IMR-90 (cell line): Measurements from ENCODE around the gene CAV2. TPM values are rescaled to one million over a fixed set of nuclear protein-coding genes. Genes with fewer than 3 reads are reported as not detected.

Source experiments
- ATAC-seq: fragments of 200-7000 bp; cut with Tn5 transposase; 2 replicates; pipeline ENCODE4 v1.9.1; 2020; ENCODE audit warnings: low read depth, mild to moderate bottlenecking, moderate library complexity
- BruUV-seq: library from RNA; stranded (reverse); fragments of 400-500 nt; replicated peaks from 2 replicates; lab custom pipeline; 2021; lab: Mats Ljungman, UMichigan
- CTCF ChIA-PET: fragments of 300-600 bp; formaldehyde crosslinking; extraction: SDS; loops from one replicate; lab custom pipeline; 2021; ENCODE audit warnings: antibody characterized with exemption; lab: Yijun Ruan, JAX
- POLR2A ChIA-PET: fragments of 300-600 bp; sonication (Branson Sonifier 250); formaldehyde crosslinking; loops from one replicate; lab custom pipeline; 2022; ENCODE audit warnings: antibody characterized with exemption; ENCODE audit not compliant: unreplicated experiment; lab: Charles Lee
- DNase-seq: peaks from one replicate; pipeline ENCODE4 v3.0.0; 2013
- H2AFZ ChIP-seq: replicated peaks from 2 replicates; pipeline ENCODE3; 2013; ENCODE audit warnings: low read length, mild to moderate bottlenecking; ENCODE audit not compliant: poor library complexity
- H2AK5ac ChIP-seq: 2 replicates; pipeline ENCODE4 v1.6.1; 2013; ENCODE audit warnings: low read depth, low read length, inconsistent platforms
- H2AK9ac ChIP-seq: replicated peaks from 2 replicates; pipeline ENCODE3; 2013; ENCODE audit warnings: mild to moderate bottlenecking, low read depth, low read length, moderate library complexity; ENCODE audit not compliant: poor library complexity
- H2BK120ac ChIP-seq: 2 replicates; pipeline ENCODE4 v1.6.1; 2013; ENCODE audit warnings: low read depth, low read length, inconsistent platforms
- H2BK15ac ChIP-seq: 3 replicates; pipeline ENCODE4 v1.6.1; 2013; ENCODE audit warnings: low read depth, low read length, inconsistent platforms
- H2BK20ac ChIP-seq: 2 replicates; pipeline ENCODE4 v1.6.1; 2013; ENCODE audit warnings: low read depth, mild to moderate bottlenecking, inconsistent platforms, low read length, moderate library complexity
- H2BK5ac ChIP-seq: 2 replicates; pipeline ENCODE4 v1.6.1; 2013; ENCODE audit warnings: mild to moderate bottlenecking, low read depth, low read length, inconsistent platforms; ENCODE audit not compliant: poor library complexity, severe bottlenecking
- H3K14ac ChIP-seq: replicated peaks from 2 replicates; pipeline ENCODE4 v1.6.1; 2013; ENCODE audit warnings: low read depth, low read length, inconsistent platforms
- H3K18ac ChIP-seq: 2 replicates; pipeline ENCODE4 v1.6.1; 2013; ENCODE audit warnings: low read depth, low read length, control low read depth
- H3K23ac ChIP-seq: 2 replicates; pipeline ENCODE4 v1.6.1; 2013; ENCODE audit warnings: low read depth, low read length, inconsistent platforms
- H3K27ac ChIP-seq: 2 replicates; pipeline ENCODE4 v1.5.1; 2013; ENCODE audit warnings: mild to moderate bottlenecking, control low read depth, low read length; ENCODE audit not compliant: insufficient read depth
- H3K27me3 ChIP-seq: 2 replicates; pipeline ENCODE4 v1.6.1; 2013; ENCODE audit warnings: low read length; ENCODE audit not compliant: control insufficient read depth, insufficient read depth
- H3K36me3 ChIP-seq: 2 replicates; pipeline ENCODE4 v1.6.1; 2013; ENCODE audit warnings: low read length, mixed read lengths; ENCODE audit not compliant: control insufficient read depth, insufficient read depth
- H3K4ac ChIP-seq: 2 replicates; pipeline ENCODE4 v1.6.1; 2013; ENCODE audit warnings: low read depth, low read length, inconsistent platforms
- H3K4me1 ChIP-seq: 2 replicates; pipeline ENCODE4 v1.6.1; 2013; ENCODE audit warnings: low read length, mixed read lengths; ENCODE audit not compliant: control insufficient read depth, insufficient read depth
- H3K4me2 ChIP-seq: 2 replicates; pipeline ENCODE4 v1.6.1; 2013; ENCODE audit warnings: low read depth, mild to moderate bottlenecking, control low read depth, low read length, moderate library complexity
- H3K4me3 ChIP-seq: 2 replicates; pipeline ENCODE4 v1.5.1; 2013; ENCODE audit warnings: low read depth, mild to moderate bottlenecking, control low read depth, low read length, moderate library complexity; ENCODE audit not compliant: insufficient read depth
- H3K56ac ChIP-seq: 2 replicates; pipeline ENCODE4 v1.6.1; 2013; ENCODE audit warnings: low read length, inconsistent platforms; ENCODE audit not compliant: insufficient read depth; ENCODE audit errors: extremely low read depth
- H3K79me1 ChIP-seq, 2 experiments: 2 replicates each; pipeline ENCODE4 v1.6.1; 2013; ENCODE audit warnings: low read length in 2 of 2, inconsistent platforms in 1 of 2, low read depth in 1 of 2
- H3K9ac ChIP-seq: 2 replicates; pipeline ENCODE4 v1.6.1; 2013; ENCODE audit warnings: low read depth, low read length, control low read depth
- H3K9me1 ChIP-seq: 2 replicates; pipeline ENCODE4 v1.6.1; 2013; ENCODE audit warnings: low read length, inconsistent platforms; ENCODE audit not compliant: insufficient read depth
- H3K9me3 ChIP-seq: 2 replicates; pipeline ENCODE4 v1.6.1; 2013; ENCODE audit warnings: low read length; ENCODE audit not compliant: control insufficient read depth, insufficient read depth
- H4K20me1 ChIP-seq: 2 replicates; pipeline ENCODE4 v1.6.1; 2013; ENCODE audit warnings: low read length, inconsistent platforms; ENCODE audit not compliant: insufficient read depth
- H4K5ac ChIP-seq: 2 replicates; pipeline ENCODE4 v1.6.1; 2013; ENCODE audit warnings: mild to moderate bottlenecking, low read depth, low read length, control low read depth
- H4K8ac ChIP-seq, 2 experiments: 2 replicates each; pipeline ENCODE4 v1.6.1; 2013; ENCODE audit warnings: low read depth in 2 of 2, low read length in 2 of 2, control low read depth in 1 of 2, inconsistent platforms in 1 of 2
- H4K91ac ChIP-seq: 2 replicates; pipeline ENCODE4 v1.6.1; 2013; ENCODE audit warnings: low read depth, low read length, inconsistent platforms; ENCODE audit not compliant: insufficient read depth
- BHLHE40 ChIP-seq: fragments of 150-350 bp; IDR thresholded peaks from 2 replicates; pipeline ENCODE4 v1.6.1; 2016; ENCODE audit warnings: mild to moderate bottlenecking, low read depth, low read length
- ELK1 ChIP-seq: fragments of 150-350 bp; IDR thresholded peaks from 2 replicates; pipeline ENCODE4 v1.6.1; 2016; ENCODE audit warnings: low read depth, mild to moderate bottlenecking, low read length, moderate library complexity, borderline replicate concordance
- POLR2A ChIP-seq: IDR thresholded peaks from 2 replicates; pipeline ENCODE4 v1.6.1; 2012; ENCODE audit warnings: mild to moderate bottlenecking, low read depth, low read length
- WGBS, 2 experiments: methylation state at CpG; one replicate each; pipeline versions ENCODE4 v1.1.5 to v1.1.7; 2013; ENCODE audit warnings: missing lambda C conversion rate in 2 of 2; ENCODE audit not compliant: insufficient read length in 1 of 2; ENCODE audit errors: extremely low coverage in 2 of 2; 5-methylcytosine and 5-hydroxymethylcytosine counted together
- dilution Hi-C: fragments of 300-500 bp; cut with HindIII; formaldehyde crosslinking; loops from one replicate; pipeline ENCODE4 v1.14.3; 2018; ENCODE audit warnings: low sequenced_read_pairs; ENCODE audit not compliant: unreplicated experiment
- in situ Hi-C: fragments of 300-500 bp; cut with MboI; formaldehyde crosslinking; loops from 3 replicates; pipeline ENCODE4 v1.14.3; 2019; ENCODE audit warnings: low sequenced_read_pairs, inconsistent platforms, mixed read lengths
- intact Hi-C: fragments of 100-400 bp; cut with micrococcal nuclease; formaldehyde crosslinking; loops from 2 replicates; pipeline ENCODE4 v1.10.0; 2022
- polyA plus RNA-seq, 3 experiments: library from polyadenylated mRNA; depleted of rRNA; stranded (reverse); fragments of >200 nt; gene quantifications; 2 replicates each; pipeline ENCODE4 v1.2.3, GENCODE V29; 2012; ENCODE audit warnings: low replicate concordance in 1 of 3
- total RNA-seq: library from RNA; depleted of rRNA; stranded (reverse); fragments of >200 nt; gene quantifications from 2 replicates; pipeline ENCODE4 v1.2.3, GENCODE V29; 2012

Gene CAV2
- total and polyA plus RNA-seq, 2 of the 4 experiments (the other 2 are of a cell fraction): 199 to 265 TPM

- in situ Hi-C loops (no loop called here), dilution Hi-C loops (no loop called here), intact Hi-C loops (loop anchor here (10.0 kb wide), 1 partner anchor 51 kb away; no protein-coding TSS in a partner anchor)
- Histone ChIP-seq H3K4ac (peak overlapping the region; percentile 39; the same call in 1 of the 2 replicates), H3K14ac (0 out of 2 replicates have a peak overlapping the region, but pooled peaks have one; percentile 8), H3K4me3 (no peak overlapping the region), H2BK5ac (peak overlapping the region; percentile 46), H3K9me3 (no peaks in the 10 kb centered on the region), H3K79me1 (peaks cover 5 to 20% of the 10 kb centered on the region in 2 experiments; a peak in 3 of 4 replicates), H2BK20ac (peak overlapping the region; percentile 72; the same call in 1 of the 2 replicates), H3K4me1 (peaks cover 17% of the 10 kb centered on the region), H3K9me1 (peaks cover 11% of the 10 kb centered on the region), H3K23ac (peak overlapping the region; percentile 8; the same call in 1 of the 2 replicates), H2AK9ac (no peak overlapping the region), H3K18ac (peak overlapping the region; percentile 62; the same call in 1 of the 2 replicates), H3K4me2 (no peak overlapping the region), H3K27ac (no peak overlapping the region), H4K20me1 (no peaks in the 10 kb centered on the region), H4K5ac (peak overlapping the region; percentile 65; the same call in 1 of the 2 replicates), H2BK15ac (peak overlapping the region; percentile 28; the same call in 1 of the 3 replicates), H3K27me3 (no peaks in the 10 kb centered on the region), H4K91ac (no peak overlapping the region), H3K9ac (no peak overlapping the region), H3K36me3 (no peaks in the 10 kb centered on the region), H4K8ac (0 out of 4 replicates have a peak overlapping the region, but pooled peaks of 1 of the 2 experiments have one; percentile 45), H2AFZ (no peak overlapping the region), H3K56ac (no peak overlapping the region), H2AK5ac (0 out of 2 replicates have a peak overlapping the region, but pooled peaks have one; percentile 16), H2BK120ac (peak overlapping the region; percentile 80; the same call in 1 of the 2 replicates)
- no TSS peak for BruUV-seq
- no peak for TF ChIP-seq POLR2A
- TF ChIP-seq BHLHE40: no peak
- TF ChIP-seq ELK1: no peak
- CTCF ChIA-PET: interaction anchor here (0.9 kb wide), 1 partner anchor 166 kb away, joined by 3 read pairs; no protein-coding TSS in a partner anchor
- ATAC-seq (no peak), DNase-seq (peak; percentile 35)
- POLR2A ChIA-PET: no interaction called here
- no CpG with 5 or more reads among the region's 1 CpG for whole genome bisulfite sequencing, 2 experiments
Measured at GRCh38 chr7:116495736-116496135, 3.8 kb upstream of the CAV2 start.
